GM19240 (cell line): ENCODE data around the gene ATP5PD.

Experiments
- DNase-seq: peaks from one replicate; pipeline ENCODE4 v3.0.0; 2011; ENCODE audit warnings: low spot score; ENCODE audit not compliant: insufficient read length

Gene ATP5PD

GRCh38 chr17:74999523-74999922 lies 47.2 kb downstream of the ATP5PD start:
- no peak for DNase-seq

- no peak for DNase-seq
These were observed 48.0 kb downstream of the ATP5PD start for GRCh38 chr17:74998783-74999182.

- DNase-seq = no peak
These were observed 50.9 kb downstream of the ATP5PD start for GRCh38 chr17:74995847-74996246.

- DNase-seq = no peak
These were observed 52.3 kb downstream of the ATP5PD start for GRCh38 chr17:74994440-74994839.

- DNase-seq = no peak
These were observed 54.5 kb downstream of the ATP5PD start for GRCh38 chr17:74992223-74992622.

GRCh38 chr17:74990581-74991105 lies 56.1 kb downstream of the ATP5PD start:
- DNase-seq = no peak
